ENCODE data around the gene AMMECR1L.

GRCh38 chr2:127897531-127898211 lies 11.9 kb upstream of the AMMECR1L start:
- no peak for TF ChIP-seq EZH2 (IDR thresholded peaks at IDR 0.05; ENCODE audit: insufficient read depth, poor library complexity, severe bottlenecking)
- TF ChIP-seq EZH2phosphoT487 (IDR thresholded peaks at IDR 0.05; ENCODE audit: insufficient read depth, low read depth): no peak

Measured in GM23248 (cell line).